Epidermal melanocyte (primary cell): ENCODE results near the gene VCY.
"Not testable (repeated sequence)": the region's sequence is repeated elsewhere in the genome, so short reads cannot be mapped to it uniquely, and the experiment has no call there.

Experiments
- DNase-seq: peaks from one replicate; pipeline ENCODE4 v3.0.0; 2011; ENCODE audit warnings: low spot score; ENCODE audit not compliant: insufficient read length

The VCY gene

GRCh38 chrY:13986373-13986772, at the start of gene VCY:
Gene VCY, minus strand, starts transcription at chrY:13986473. Its CDS starts 33 bp downstream, at chrY:13986440.
- not testable (repeated sequence) for DNase-seq

DNA sequence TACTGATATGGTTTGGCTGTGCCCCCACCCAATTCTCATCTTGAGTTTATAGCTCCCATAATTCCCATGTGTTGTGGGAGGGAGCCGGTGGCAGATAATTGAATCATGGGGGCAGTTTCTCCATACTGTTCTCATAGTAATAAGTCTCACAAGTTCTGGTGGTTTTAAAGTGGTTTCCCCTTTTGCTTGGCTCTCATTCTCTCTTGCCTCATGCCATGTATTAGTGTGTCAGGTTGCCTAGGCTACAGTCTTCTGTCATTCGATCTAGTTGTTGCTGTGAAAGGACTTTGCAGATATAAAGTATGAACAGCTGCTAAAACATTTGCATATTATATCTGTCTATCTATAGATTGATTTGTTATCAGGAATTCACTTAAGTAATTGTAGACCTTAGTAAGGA, 44.1 kb upstream of the VCY start:
- DNase-seq: not testable (repeated sequence)

- not testable (repeated sequence) for DNase-seq
Measured at GRCh38 chrY:14011916-14012315, 25.6 kb upstream of the VCY start.

- DNase-seq: not testable (repeated sequence)
Measured at GRCh38 chrY:13942406-13942805, 43.9 kb downstream of the VCY start.
